Jurkat, Clone E6-1 (cell line): ENCODE results near the gene RGS17.
A peak's percentile ranks its signal among the peaks of the same experiment; 100 is the strongest.

Experiments
- DNase-seq: peaks from one replicate; pipeline ENCODE4 v3.0.0-alpha.2; 2011; ENCODE audit warnings: low read depth, low spot score
- H3K4me3 ChIP-seq: 2 replicates; pipeline ENCODE4 v1.5.1; 2011; ENCODE audit warnings: mild to moderate bottlenecking, low read length, control low read depth, moderate library complexity

RGS17 gene

GRCh38 chr6:153090241-153090930, 40.7 kb downstream of the RGS17 start:
- DNase-seq, result no peak
- no peak overlapping the region for H3K4me3 ChIP-seq

- no peak for DNase-seq
- no peak overlapping the region for H3K4me3 ChIP-seq
These were observed 42.3 kb downstream of the RGS17 start for GRCh38 chr6:153088796-153089195.

GRCh38 chr6:153087436-153087835, 43.6 kb downstream of the RGS17 start:
- no peak overlapping the region for H3K4me3 ChIP-seq
- DNase-seq, result no peak

GRCh38 chr6:153086225-153086990, 44.7 kb downstream of the RGS17 start:
- no peak for DNase-seq
- H3K4me3 ChIP-seq, result no peak overlapping the region

- no peak overlapping the region for H3K4me3 ChIP-seq
- DNase-seq, result no peak
These were observed 45.8 kb downstream of the RGS17 start for GRCh38 chr6:153085239-153085638.

GRCh38 chr6:153084393-153084792, 46.7 kb downstream of the RGS17 start:
- H3K4me3 ChIP-seq, result no peak overlapping the region
- DNase-seq, result no peak

GRCh38 chr6:153083869-153084268, 47.2 kb downstream of the RGS17 start:
- DNase-seq, result no peak
- no peak overlapping the region for H3K4me3 ChIP-seq

- H3K4me3 ChIP-seq, result no peak overlapping the region
- no peak for DNase-seq
These were observed 49.2 kb downstream of the RGS17 start for GRCh38 chr6:153081914-153082313.

- H3K4me3 ChIP-seq, result no peak overlapping the region
- no peak for DNase-seq
These were observed 54.7 kb downstream of the RGS17 start for GRCh38 chr6:153076431-153076830.

GRCh38 chr6:153074761-153075160, 56.3 kb downstream of the RGS17 start:
- no peak for DNase-seq

GRCh38 chr6:153073841-153074240, 57.2 kb downstream of the RGS17 start:
- no peak for DNase-seq
- H3K4me3 ChIP-seq, result no peak overlapping the region

More at GRCh38 chr6:153074761-153075160, 56.3 kb downstream of the RGS17 start:
- H3K4me3 ChIP-seq, result no peak overlapping the region

GRCh38 chr6:153070756-153071155, 60.3 kb downstream of the RGS17 start:
- no peak for DNase-seq
- no peak overlapping the region for H3K4me3 ChIP-seq

- H3K4me3 ChIP-seq, result no peak overlapping the region
- DNase-seq, result no peak
These were observed 61.2 kb downstream of the RGS17 start for GRCh38 chr6:153069897-153070296.

- DNase-seq, result no peak
- H3K4me3 ChIP-seq, result no peak overlapping the region
These were observed 65.9 kb downstream of the RGS17 start for GRCh38 chr6:153065222-153065621.

GRCh38 chr6:153063936-153064335, 67.1 kb downstream of the RGS17 start:
- no peak for DNase-seq
- no peak overlapping the region for H3K4me3 ChIP-seq

- DNase-seq, result no peak
These were observed 68.6 kb downstream of the RGS17 start for GRCh38 chr6:153062516-153062915.

GRCh38 chr6:153059757-153060156, 71.3 kb downstream of the RGS17 start:
- peak; percentile 0 for DNase-seq
- H3K4me3 ChIP-seq, result no peak overlapping the region

More at GRCh38 chr6:153062516-153062915, 68.6 kb downstream of the RGS17 start:
- H3K4me3 ChIP-seq, result no peak overlapping the region

- no peak overlapping the region for H3K4me3 ChIP-seq
- DNase-seq, result no peak
These were observed 71.8 kb downstream of the RGS17 start for GRCh38 chr6:153059311-153059710.

GRCh38 chr6:153058909-153059308, 72.2 kb downstream of the RGS17 start:
- DNase-seq, result no peak
- no peak overlapping the region for H3K4me3 ChIP-seq

GRCh38 chr6:153058291-153058690, 72.8 kb downstream of the RGS17 start:
- H3K4me3 ChIP-seq, result no peak overlapping the region
- DNase-seq, result no peak

- H3K4me3 ChIP-seq, result no peak overlapping the region
- no peak for DNase-seq
These were observed 74.8 kb downstream of the RGS17 start for GRCh38 chr6:153056308-153056707.
